IPS-NIHi11 (cell line): ENCODE measurements around the gene BZW1.

Experiments used
- DNase-seq: peaks from one replicate; pipeline ENCODE4 v3.0.0; 2012; ENCODE audit warnings: mixed read lengths, low spot score

The BZW1 gene

GRCh38 chr2:200811333-200812121 lies at the start of gene BZW1:
TSS of gene BZW1 (plus strand) at chr2:200811910. CDS start at chr2:200813218, 1,308 bp downstream.
- peak; percentile 98 for DNase-seq

DNA sequence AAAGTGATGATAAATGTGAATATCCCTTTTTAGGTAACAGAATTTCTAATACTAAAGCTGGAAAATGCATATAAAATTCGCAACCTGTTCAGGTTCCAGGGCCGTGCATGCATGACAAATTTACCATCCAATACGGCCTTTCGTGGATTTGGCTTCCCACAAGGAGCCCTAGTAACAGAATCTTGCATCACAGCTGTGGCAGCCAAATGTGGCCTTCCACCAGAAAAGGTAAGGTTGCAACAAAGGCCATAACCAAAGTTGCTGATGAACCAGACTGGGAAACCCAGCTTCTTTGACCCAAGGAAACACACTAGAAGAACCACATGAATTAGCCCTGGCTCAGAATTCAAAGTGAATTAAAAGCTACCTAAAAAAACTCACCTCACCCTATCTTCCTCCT lies 49.6 kb upstream of the BZW1 start:
- no peak for DNase-seq

DNA sequence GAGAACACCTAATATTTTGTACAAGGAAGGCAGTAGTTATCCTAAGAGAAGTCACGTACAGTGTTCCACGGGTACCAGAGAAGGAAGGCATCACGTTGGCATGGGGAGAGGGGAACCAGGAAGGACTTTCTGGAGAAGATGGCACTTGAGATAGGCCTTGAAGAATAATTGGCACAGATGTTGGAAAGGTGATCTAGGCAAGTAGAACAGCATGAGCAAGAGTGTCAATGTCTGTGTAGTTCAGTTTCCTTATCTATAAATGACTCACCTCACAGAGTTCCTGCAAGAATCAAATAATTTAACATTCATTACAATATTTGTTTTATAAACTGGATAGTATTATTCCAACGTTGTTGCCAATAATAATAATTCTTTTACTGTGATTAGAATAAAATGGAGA lies 48.3 kb upstream of the BZW1 start:
- DNase-seq = no peak

GRCh38 chr2:200765139-200765951 lies 46.4 kb upstream of the BZW1 start:
- DNase-seq = no peak

DNA sequence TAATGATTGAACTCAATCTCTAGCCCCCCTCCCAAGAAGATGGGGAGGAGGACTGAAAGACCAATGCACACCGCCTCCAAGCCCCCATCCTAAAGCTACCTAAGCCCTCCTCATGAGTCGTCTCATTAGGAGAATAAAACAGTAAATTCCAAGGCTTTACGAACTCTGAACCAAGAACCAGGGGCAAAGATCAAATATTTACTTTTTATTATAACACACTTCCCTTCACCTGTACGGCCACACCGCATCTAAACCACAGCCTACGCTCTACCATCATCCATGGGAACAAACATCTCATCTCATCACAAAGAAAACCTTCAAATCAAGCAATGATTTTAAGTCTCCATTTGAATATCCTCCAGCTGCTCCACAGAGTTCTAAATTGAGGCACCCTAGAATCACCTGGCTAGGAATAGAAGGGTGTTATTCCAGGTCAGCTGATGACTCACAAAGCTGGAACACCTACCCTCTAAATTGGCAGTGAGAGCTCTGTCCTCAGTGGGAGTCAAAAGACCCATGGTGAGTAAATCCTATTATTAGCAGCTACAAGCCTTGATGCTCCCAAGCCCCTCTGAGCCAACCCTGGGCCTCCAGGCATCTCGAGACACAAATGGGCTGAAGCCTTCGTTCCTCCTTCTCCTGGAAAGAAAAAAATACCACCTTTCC lies 45.6 kb upstream of the BZW1 start:
- DNase-seq = no peak

DNA sequence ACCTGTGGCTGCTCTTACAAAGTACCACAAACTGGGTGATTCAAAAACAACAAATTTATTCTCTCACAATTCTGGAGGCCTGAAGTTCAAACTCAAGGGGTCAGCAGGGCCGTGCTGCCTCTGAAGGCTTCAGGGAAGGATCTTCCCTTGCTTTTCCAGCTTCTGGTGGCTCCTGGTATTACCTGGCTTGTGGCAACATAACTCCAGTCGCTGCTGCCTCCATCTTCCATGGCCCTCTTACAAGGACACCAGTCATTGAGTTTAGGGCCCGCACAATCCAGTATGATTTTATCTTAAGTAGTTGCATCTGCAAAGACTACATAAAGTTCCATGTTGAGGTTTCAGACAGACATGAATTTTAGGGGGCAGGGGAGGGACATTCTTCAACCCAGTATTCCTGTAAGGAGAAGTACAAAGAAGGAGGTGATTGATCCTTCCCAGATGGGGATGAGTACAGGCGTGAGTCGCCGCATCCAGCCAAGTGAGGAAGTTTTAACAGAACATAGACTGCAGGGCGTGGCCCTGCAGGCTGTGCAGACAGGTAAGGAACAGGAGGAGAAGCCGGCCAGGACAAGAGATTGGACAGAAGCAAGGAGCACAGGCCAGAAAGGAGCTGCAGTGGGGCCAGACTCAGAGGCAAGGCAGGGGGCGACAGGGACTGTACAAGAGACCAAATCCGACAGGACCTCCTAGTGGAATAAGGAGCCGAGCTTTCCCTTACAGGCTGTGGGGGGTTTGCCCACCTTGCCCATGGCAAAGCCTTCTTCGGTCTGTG lies 44.4 kb upstream of the BZW1 start:
- DNase-seq = no peak

- DNase-seq = no peak
These were observed 40.9 kb upstream of the BZW1 start for GRCh38 chr2:200770847-200771246.

GRCh38 chr2:200772620-200773019 lies 39.1 kb upstream of the BZW1 start:
- DNase-seq = no peak

DNA sequence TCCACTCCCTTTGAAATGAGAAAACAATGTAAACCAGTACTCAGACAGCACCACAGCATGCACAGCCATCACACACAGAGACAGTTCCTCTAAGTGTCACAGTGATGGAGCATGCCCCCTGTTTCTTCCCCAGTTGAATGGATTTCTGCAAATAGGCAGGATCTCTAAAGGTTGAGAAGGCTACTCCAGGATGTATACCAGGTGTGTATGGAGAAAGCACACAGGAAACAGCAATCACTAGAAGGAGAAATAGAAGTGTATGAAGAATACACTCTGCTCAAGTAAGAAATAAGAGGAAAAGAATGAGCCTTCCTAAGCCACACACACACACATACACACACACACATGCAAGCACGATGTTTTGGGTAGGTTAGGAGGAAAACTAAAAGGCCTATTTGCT lies 38.6 kb upstream of the BZW1 start:
- DNase-seq = no peak

GRCh38 chr2:200774920-200775319 lies 36.8 kb upstream of the BZW1 start:
- DNase-seq = no peak

- no peak for DNase-seq
These were observed 34.4 kb upstream of the BZW1 start for GRCh38 chr2:200777275-200777674.

GRCh38 chr2:200778038-200778437 lies 33.7 kb upstream of the BZW1 start:
- DNase-seq = no peak

DNA sequence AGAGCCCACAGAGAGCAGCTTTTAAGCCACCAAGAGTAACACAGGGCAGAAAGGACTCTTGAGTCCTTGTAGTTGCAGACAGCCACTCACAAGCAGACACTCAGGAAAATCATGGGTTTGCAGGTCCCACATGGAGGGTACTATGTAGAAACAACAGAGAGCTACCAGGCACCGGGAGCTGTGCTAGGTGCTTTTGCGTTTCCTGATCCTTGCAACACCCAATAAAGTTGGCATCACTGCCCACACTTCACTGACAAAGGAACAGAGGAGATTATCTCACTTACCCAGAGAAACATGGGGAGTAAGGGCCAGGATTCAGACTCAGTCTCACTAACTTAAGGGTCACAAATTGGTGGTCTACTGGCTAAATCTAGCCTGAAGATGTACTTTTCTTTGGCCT lies 32.5 kb upstream of the BZW1 start:
- no peak for DNase-seq

DNA sequence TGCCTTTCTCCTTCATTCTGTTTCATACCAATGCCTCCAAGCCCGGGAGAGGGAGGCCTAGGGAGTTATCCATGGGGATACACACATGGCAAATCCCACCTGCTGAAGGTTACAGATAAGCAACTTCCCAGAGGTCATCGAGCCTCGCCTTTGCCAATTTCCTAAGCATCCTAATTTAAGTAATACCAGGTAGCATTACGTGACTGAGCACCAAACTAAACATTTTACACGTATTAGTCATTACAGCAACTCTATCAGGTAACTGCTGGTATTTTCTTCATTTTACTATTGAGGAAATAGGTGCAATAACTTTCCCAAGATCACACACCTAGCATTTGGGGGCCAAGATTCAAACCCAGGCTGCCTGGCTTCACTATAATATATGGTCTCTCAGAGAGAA lies 30.1 kb upstream of the BZW1 start:
- no peak for DNase-seq

GRCh38 chr2:200782251-200782650 lies 29.5 kb upstream of the BZW1 start:
- no peak for DNase-seq

- no peak for DNase-seq
These were observed 27.5 kb upstream of the BZW1 start for GRCh38 chr2:200784215-200784614.

- DNase-seq = no peak
These were observed 25.3 kb upstream of the BZW1 start for GRCh38 chr2:200786423-200786822.

- DNase-seq = no peak
These were observed 24.9 kb upstream of the BZW1 start for GRCh38 chr2:200786826-200787225.

DNA sequence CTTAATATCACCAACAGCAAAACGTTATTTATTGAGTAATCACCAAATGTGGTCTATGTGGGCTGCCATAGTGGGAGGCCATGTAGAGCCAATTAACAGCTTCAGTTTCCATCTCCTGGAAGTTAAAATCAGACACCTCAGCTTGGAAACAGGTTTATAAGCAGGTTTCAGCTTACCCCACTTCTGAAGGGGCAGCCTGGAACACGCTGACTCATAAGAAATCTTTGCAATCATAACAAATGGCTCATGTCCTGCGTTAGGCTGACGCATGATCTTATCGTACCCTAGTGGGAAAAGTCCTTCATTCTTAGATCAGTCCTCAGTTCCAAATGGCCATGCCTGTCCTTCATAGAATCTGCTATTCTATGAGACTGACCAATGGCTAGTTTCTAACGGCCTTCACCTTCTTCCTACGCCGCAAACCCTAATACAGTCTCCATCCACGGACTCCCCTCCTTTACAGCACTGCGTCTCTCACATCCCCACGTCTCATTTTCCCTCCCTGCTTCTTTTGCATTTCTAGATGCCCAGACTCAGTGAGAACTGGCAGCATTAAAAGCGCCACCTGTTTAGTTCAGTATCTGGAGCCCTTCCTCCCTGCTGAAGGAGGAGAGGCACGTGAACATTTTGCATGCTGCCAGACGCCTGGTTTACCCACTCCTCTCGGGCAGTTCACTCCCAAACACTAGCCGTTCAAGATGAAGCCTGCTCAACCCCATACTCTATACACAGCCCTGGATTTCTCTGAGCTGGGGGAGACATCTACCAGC lies 24.2 kb upstream of the BZW1 start:
- DNase-seq = no peak

GRCh38 chr2:200788121-200788718 lies 23.5 kb upstream of the BZW1 start:
- DNase-seq = no peak

DNA sequence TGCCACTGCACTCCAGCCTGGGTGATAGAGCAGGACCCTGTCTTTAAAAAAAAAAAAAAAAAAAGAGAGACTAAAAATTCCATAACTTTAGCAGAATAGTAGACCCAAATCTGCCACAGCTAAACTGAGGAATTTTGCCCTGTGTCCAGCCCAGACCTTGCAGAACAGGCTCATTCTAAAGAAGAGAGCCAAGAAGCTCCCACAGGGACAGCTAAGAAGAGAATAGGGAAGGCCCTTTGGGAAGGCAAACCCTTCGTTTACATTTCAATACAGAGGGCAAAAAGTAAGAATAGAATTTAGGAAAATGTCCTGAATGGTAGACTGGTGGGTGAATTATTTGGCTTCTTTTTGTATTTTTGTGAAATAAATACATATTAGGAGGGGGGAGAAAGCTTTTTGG lies 21.5 kb upstream of the BZW1 start:
- DNase-seq = no peak
